ENCODE data around the gene ZNF574. TPM values are rescaled to one million over a fixed set of nuclear protein-coding genes. Genes with fewer than 3 reads are reported as not detected.

The ZNF574 gene
- total RNA-seq, 1 donor from 2014 or later: 20.5 TPM

GRCh38 chr19:42124386-42124901 is 48.5 kb downstream of the ZNF574 start:
- no peak for DNase-seq (ENCODE audit: low read depth)

- DNase-seq (ENCODE audit: low read depth): no peak
These were observed 49.6 kb downstream of the ZNF574 start for GRCh38 chr19:42125536-42125935.

GRCh38 chr19:42126574-42126973 is 50.6 kb downstream of the ZNF574 start:
- DNase-seq (ENCODE audit: low read depth): no peak

GRCh38 chr19:42129399-42130253 is 53.7 kb downstream of the ZNF574 start:
- no peak for DNase-seq (ENCODE audit: low read depth)

GRCh38 chr19:42130254-42130573 is 54.2 kb downstream of the ZNF574 start:
- no peak for DNase-seq (ENCODE audit: low read depth)

Other genes starting within 250 kb of the ZNF574 start
- not detected in 2 replicates for gene LYPD4, start 231.5 kb upstream of the ZNF574 start, total RNA-seq
- gene DMRTC2, start 231.1 kb upstream of the ZNF574 start, total RNA-seq: not detected in 2 replicates
- 1,170 and 2,293 TPM in 2 replicates for gene RPS19, start 215.9 kb upstream of the ZNF574 start, total RNA-seq
- 0.10 TPM in 1 of 2 replicates, not detected in the other for gene CD79A, start 198.9 kb upstream of the ZNF574 start, total RNA-seq
- gene ARHGEF1, start 193.0 kb upstream of the ZNF574 start, total RNA-seq: 34.7 and 36.3 TPM in 2 replicates
- not detected in 2 replicates for gene ERFL, start 147.7 kb upstream of the ZNF574 start, total RNA-seq
- gene RABAC1, start 116.8 kb upstream of the ZNF574 start, total RNA-seq: 71.8 and 108 TPM in 2 replicates
- gene ATP1A3, start 81.9 kb upstream of the ZNF574 start, total RNA-seq: 0.05 and 0.17 TPM in 2 replicates
- gene GRIK5, start 6.0 kb upstream of the ZNF574 start, total RNA-seq: 1.2 and 27.0 TPM in 2 replicates
- 0.25 TPM in 1 of 2 replicates, not detected in the other for gene POU2F2, start 56.3 kb downstream of the ZNF574 start, total RNA-seq
- 17.9 and 25.2 TPM in 2 replicates for gene DEDD2, start 141.5 kb downstream of the ZNF574 start, total RNA-seq
- 7.1 and 11.4 TPM in 2 replicates for gene ZNF526, start 144.1 kb downstream of the ZNF574 start, total RNA-seq
- 12.9 and 44.8 TPM in 2 replicates for gene GSK3A, start 166.4 kb downstream of the ZNF574 start, total RNA-seq
- 15.5 and 23.2 TPM in 2 replicates for gene ERF, start 179.0 kb downstream of the ZNF574 start, total RNA-seq
- gene CIC, start 193.1 kb downstream of the ZNF574 start, total RNA-seq: 9.0 and 67.9 TPM in 2 replicates
- gene PRR19, start 226.0 kb downstream of the ZNF574 start, total RNA-seq: 0.65 TPM in 1 of 2 replicates, not detected in the other
- gene PAFAH1B3, start 226.5 kb downstream of the ZNF574 start, total RNA-seq: 45.9 and 75.4 TPM in 2 replicates
- not detected in 2 replicates for gene TMEM145, start 237.1 kb downstream of the ZNF574 start, total RNA-seq
- gene MEGF8, start 249.5 kb downstream of the ZNF574 start, total RNA-seq: 12.5 and 113 TPM in 2 replicates

Measured in renal cortical epithelial cell (primary cell).